Stomach (tissue), 4 donors: Measurements from ENCODE around the gene GPR61.

Experiments used
- EP300 ChIP-seq: sonication (generic); formaldehyde crosslinking; IDR thresholded peaks from one replicate; pipeline ENCODE4 v1.6.1; 2017; ENCODE audit warnings: antibody characterized with exemption
- POLR2A ChIP-seq, 4 donors: fragments of 450-650 bp; IDR thresholded peaks; one replicate each; pipeline ENCODE4 v1.6.1; 2016; ENCODE audit warnings: antibody characterized with exemption in 4 of 4, control low read depth in 2 of 4, mild to moderate bottlenecking in 1 of 4, moderate library complexity in 1 of 4
- TF ChIP-seq, protein P1 (sequence below), 7 experiments: fragments of 450-650 bp in 4 of 7; fragments of 200-600 bp in 3 of 7; sonication (generic) in 3 of 7; IDR thresholded peaks; one replicate each; pipeline ENCODE4 v1.5.1; 2016 to 2019; ENCODE audit warnings: antibody characterized with exemption in 7 of 7, control low read depth in 2 of 7, mild to moderate bottlenecking in 1 of 7

DNA sequence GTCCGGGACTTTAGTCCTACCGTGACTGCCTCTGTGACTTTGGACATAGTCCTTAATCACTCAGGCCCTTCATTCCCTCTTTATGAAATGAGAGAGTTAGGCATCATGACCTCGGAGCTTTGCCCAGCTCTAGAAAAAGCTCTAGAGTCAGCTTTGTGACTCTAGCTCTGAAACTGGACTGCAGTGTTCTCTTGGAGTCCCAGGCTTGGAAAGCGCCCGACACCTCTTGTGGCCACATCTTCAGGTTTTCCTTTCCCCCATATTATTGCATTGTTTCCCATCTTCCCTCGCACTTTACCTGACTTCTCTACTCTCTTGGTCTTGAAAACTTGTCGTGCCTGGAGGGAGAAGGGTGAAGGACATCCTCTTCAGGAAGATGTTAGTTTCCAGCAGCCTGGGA lies 17.6 kb upstream of the GPR61 start:
- TF ChIP-seq POLR2A (IDR thresholded peaks at IDR 0.05) (no peak), EP300 (no peak)
- TF ChIP-seq, protein P1, sequence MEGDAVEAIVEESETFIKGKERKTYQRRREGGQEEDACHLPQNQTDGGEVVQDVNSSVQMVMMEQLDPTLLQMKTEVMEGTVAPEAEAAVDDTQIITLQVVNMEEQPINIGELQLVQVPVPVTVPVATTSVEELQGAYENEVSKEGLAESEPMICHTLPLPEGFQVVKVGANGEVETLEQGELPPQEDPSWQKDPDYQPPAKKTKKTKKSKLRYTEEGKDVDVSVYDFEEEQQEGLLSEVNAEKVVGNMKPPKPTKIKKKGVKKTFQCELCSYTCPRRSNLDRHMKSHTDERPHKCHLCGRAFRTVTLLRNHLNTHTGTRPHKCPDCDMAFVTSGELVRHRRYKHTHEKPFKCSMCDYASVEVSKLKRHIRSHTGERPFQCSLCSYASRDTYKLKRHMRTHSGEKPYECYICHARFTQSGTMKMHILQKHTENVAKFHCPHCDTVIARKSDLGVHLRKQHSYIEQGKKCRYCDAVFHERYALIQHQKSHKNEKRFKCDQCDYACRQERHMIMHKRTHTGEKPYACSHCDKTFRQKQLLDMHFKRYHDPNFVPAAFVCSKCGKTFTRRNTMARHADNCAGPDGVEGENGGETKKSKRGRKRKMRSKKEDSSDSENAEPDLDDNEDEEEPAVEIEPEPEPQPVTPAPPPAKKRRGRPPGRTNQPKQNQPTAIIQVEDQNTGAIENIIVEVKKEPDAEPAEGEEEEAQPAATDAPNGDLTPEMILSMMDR (IDR thresholded peaks at IDR 0.05) = no peak
